ENCODE results near the gene FGF18.
"Not testable (repeated sequence)": the region's sequence is repeated elsewhere in the genome, so short reads cannot be mapped to it uniquely, and the experiment has no call there.

Gene FGF18

DNA sequence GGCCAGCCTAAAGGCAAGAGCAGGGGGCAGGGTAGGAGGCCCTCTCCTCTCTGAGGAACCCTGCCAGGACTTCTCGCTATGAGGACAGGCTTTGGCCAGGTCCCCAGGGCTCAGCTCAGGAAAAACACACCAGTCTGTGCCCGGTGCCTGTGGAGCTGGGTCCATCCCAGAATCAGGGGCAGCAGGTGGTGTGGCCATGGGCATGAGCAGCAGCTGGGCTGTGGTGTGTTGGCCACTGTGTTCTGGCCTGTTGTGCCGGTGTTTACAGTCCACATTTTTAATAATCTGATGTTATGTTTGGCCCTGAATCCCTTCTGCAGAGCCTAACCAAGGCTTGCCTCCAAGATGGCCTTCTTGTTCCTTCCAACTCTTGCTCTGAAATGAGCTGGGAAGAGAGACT is 77.0 kb downstream of the FGF18 start:
- H4K20me1 ChIP-seq (ENCODE audit: low read depth, low read length) = no peaks in the 10 kb centered on the region
- TF ChIP-seq EZH2phosphoT487 (conservative IDR thresholded peaks at IDR 0.05; ENCODE audit: low read length) (no peak), CTCF (IDR thresholded peaks at IDR 0.05; ENCODE audit: insufficient read depth, low read length, poor library complexity, severe bottlenecking) (no peak)
- H3F3A ChIP-seq (ENCODE audit: insufficient read depth) = no peaks in the 10 kb centered on the region

GRCh38 chr5:171497494-171497893 is 78.0 kb downstream of the FGF18 start:
- not testable (repeated sequence) for H3K27ac ChIP-seq (ENCODE audit: low read depth, low read length); H3K4me3 ChIP-seq (ENCODE audit: insufficient read depth, low read length, poor library complexity, severe bottlenecking)

More for the DNA sequence above, 77.0 kb downstream of the FGF18 start:
- Histone ChIP-seq H3K9ac (ENCODE audit: low read length) (no peak overlapping the region), H3K27me3 (ENCODE audit: low read length) (no peaks in the 10 kb centered on the region), H3K4me2 (ENCODE audit: low read depth, low read length, poor library complexity, severe bottlenecking) (no peak overlapping the region), H3K27ac (ENCODE audit: low read depth, low read length) (no peak overlapping the region), H3K9me2 (replicated peaks; ENCODE audit: insufficient read depth, low read length) (no peaks in the 10 kb centered on the region), H3K79me2 (ENCODE audit: insufficient read depth, low read length) (no peaks in the 10 kb centered on the region), H2AFZ (ENCODE audit: low read depth, low read length, severe bottlenecking) (no peak overlapping the region), H3K4me3 (ENCODE audit: insufficient read depth, low read length, poor library complexity, severe bottlenecking) (no peak overlapping the region), H3K9me3 (ENCODE audit: insufficient read depth, low read length) (no peaks in the 10 kb centered on the region), H3K36me3 (ENCODE audit: low read length) (no peaks in the 10 kb centered on the region)

GRCh38 chr5:171498166-171498565 is 78.7 kb downstream of the FGF18 start:
- TF ChIP-seq EZH2phosphoT487 (conservative IDR thresholded peaks at IDR 0.05; ENCODE audit: low read length) (no peak), CTCF (IDR thresholded peaks at IDR 0.05; ENCODE audit: insufficient read depth, low read length, poor library complexity, severe bottlenecking) (no peak)
- H3K27me3 ChIP-seq (ENCODE audit: low read length) = no peaks in the 10 kb centered on the region
- no peak overlapping the region for H2AFZ ChIP-seq (ENCODE audit: low read depth, low read length, severe bottlenecking)
- H4K20me1 ChIP-seq (ENCODE audit: low read depth, low read length) = no peaks in the 10 kb centered on the region
- H3K27ac ChIP-seq (ENCODE audit: low read depth, low read length) = no peak overlapping the region
- no peak overlapping the region for H3K4me2 ChIP-seq (ENCODE audit: low read depth, low read length, poor library complexity, severe bottlenecking)
- no peaks in the 10 kb centered on the region for H3F3A ChIP-seq (ENCODE audit: insufficient read depth)
- no peaks in the 10 kb centered on the region for H3K79me2 ChIP-seq (ENCODE audit: insufficient read depth, low read length)
- no peak overlapping the region for H3K9ac ChIP-seq (ENCODE audit: low read length)
- H3K4me3 ChIP-seq (ENCODE audit: insufficient read depth, low read length, poor library complexity, severe bottlenecking) = no peak overlapping the region
- no peaks in the 10 kb centered on the region for H3K9me2 ChIP-seq (replicated peaks; ENCODE audit: insufficient read depth, low read length)
- H3K36me3 ChIP-seq (ENCODE audit: low read length) = no peaks in the 10 kb centered on the region
- no peaks in the 10 kb centered on the region for H3K9me3 ChIP-seq (ENCODE audit: insufficient read depth, low read length)

More at GRCh38 chr5:171497494-171497893, 78.0 kb downstream of the FGF18 start:
- not testable (repeated sequence) for H4K20me1 ChIP-seq (ENCODE audit: low read depth, low read length); H2AFZ ChIP-seq (ENCODE audit: low read depth, low read length, severe bottlenecking); H3F3A ChIP-seq (ENCODE audit: insufficient read depth); H3K4me2 ChIP-seq (ENCODE audit: low read depth, low read length, poor library complexity, severe bottlenecking); H3K9me3 ChIP-seq (ENCODE audit: insufficient read depth, low read length); H3K9me2 ChIP-seq (replicated peaks; ENCODE audit: insufficient read depth, low read length); H3K9ac ChIP-seq (ENCODE audit: low read length); H3K27me3 ChIP-seq (ENCODE audit: low read length); H3K79me2 ChIP-seq (ENCODE audit: insufficient read depth, low read length); H3K36me3 ChIP-seq (ENCODE audit: low read length)

DNA sequence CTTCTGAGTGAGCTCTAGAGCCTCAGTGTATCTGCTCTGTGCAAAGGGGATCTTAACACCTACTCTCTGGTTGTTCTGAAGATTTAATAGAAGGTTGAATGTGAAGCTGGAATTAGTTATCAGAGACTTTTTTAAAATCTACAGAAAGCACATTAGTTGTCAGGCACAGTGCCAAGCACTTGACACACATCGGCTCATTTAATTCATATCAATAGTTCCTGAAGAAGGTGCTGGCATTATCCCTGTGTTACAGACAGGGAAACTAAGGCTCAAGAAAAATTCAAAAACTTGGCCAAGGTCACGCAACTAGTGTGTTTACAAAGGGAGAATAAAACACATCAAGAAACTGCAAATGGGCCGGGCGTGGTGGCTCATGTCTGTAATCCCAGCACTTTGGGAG is 80.2 kb downstream of the FGF18 start:
- no peak overlapping the region for H2AFZ ChIP-seq (ENCODE audit: low read depth, low read length, severe bottlenecking)

More for the DNA sequence above, 80.2 kb downstream of the FGF18 start:
- no peak overlapping the region for H3K4me3 ChIP-seq (ENCODE audit: insufficient read depth, low read length, poor library complexity, severe bottlenecking)
- H3K27me3 ChIP-seq (ENCODE audit: low read length) = no peaks in the 10 kb centered on the region
- no peaks in the 10 kb centered on the region for H3F3A ChIP-seq (ENCODE audit: insufficient read depth)
- no peak overlapping the region for H3K4me2 ChIP-seq (ENCODE audit: low read depth, low read length, poor library complexity, severe bottlenecking)
- H3K27ac ChIP-seq (ENCODE audit: low read depth, low read length) = no peak overlapping the region
- H3K79me2 ChIP-seq (ENCODE audit: insufficient read depth, low read length) = no peaks in the 10 kb centered on the region
- H3K9me2 ChIP-seq (replicated peaks; ENCODE audit: insufficient read depth, low read length) = no peaks in the 10 kb centered on the region
- H3K36me3 ChIP-seq (ENCODE audit: low read length) = no peaks in the 10 kb centered on the region
- H3K9me3 ChIP-seq (ENCODE audit: insufficient read depth, low read length) = no peaks in the 10 kb centered on the region
- TF ChIP-seq CTCF (IDR thresholded peaks at IDR 0.05; ENCODE audit: insufficient read depth, low read length, poor library complexity, severe bottlenecking) (no peak), EZH2phosphoT487 (conservative IDR thresholded peaks at IDR 0.05; ENCODE audit: low read length) (no peak)
- no peak overlapping the region for H3K9ac ChIP-seq (ENCODE audit: low read length)
- no peaks in the 10 kb centered on the region for H4K20me1 ChIP-seq (ENCODE audit: low read depth, low read length)

Measured in SU-DHL-6 (cell line).